ENCODE results near the gene SCNN1B.

The SCNN1B gene

GRCh38 chr16:23408242-23408822 lies 106.2 kb downstream of the SCNN1B start:
- no peak for DNase-seq (ENCODE audit: low spot score)

GRCh38 chr16:23408823-23409298 lies 106.8 kb downstream of the SCNN1B start:
- peak; percentile 90 for DNase-seq (ENCODE audit: low spot score)

- DNase-seq (ENCODE audit: low spot score) = no peak
Observed at GRCh38 chr16:23409522-23409921, 107.4 kb downstream of the SCNN1B start.

- DNase-seq (ENCODE audit: low spot score) = peak; percentile 14
Observed at GRCh38 chr16:23410176-23410575, 108.1 kb downstream of the SCNN1B start.

GRCh38 chr16:23414731-23415130 lies 112.6 kb downstream of the SCNN1B start:
- DNase-seq (ENCODE audit: low spot score) = no peak

GRCh38 chr16:23416816-23417215 lies 114.7 kb downstream of the SCNN1B start:
- no peak for DNase-seq (ENCODE audit: low spot score)

GRCh38 chr16:23420011-23420410 lies 117.9 kb downstream of the SCNN1B start:
- no peak for DNase-seq (ENCODE audit: low spot score)

GRCh38 chr16:23423496-23424049 lies 121.5 kb downstream of the SCNN1B start:
- DNase-seq (ENCODE audit: low spot score) = peak; percentile 90

- no peak for DNase-seq (ENCODE audit: low spot score)
Observed at GRCh38 chr16:23424292-23424958, 122.3 kb downstream of the SCNN1B start.

- no peak for DNase-seq (ENCODE audit: low spot score)
Observed at GRCh38 chr16:23428351-23428750, 126.2 kb downstream of the SCNN1B start.
